Measurements from ENCODE around the gene TLK1. TPM values are rescaled to one million over a fixed set of nuclear protein-coding genes. Genes with fewer than 3 reads are reported as not detected.

TLK1 gene
- total RNA-seq, 1 experiment from 2014 or later = 79.1 TPM

- POLR2A ChIA-PET (ENCODE audit: low non-redundant PET) = interaction anchor here (0.7 kb wide), 1 partner anchor 167 kb away, joined by 6 read pairs; no protein-coding TSS in a partner anchor
- TF ChIP-seq EZH2 (IDR thresholded peaks at IDR 0.05; ENCODE audit: borderline replicate concordance, low read depth, low read length, poor library complexity, severe bottlenecking) (no peak), CTCF (conservative IDR thresholded peaks at IDR 0.05; ENCODE audit: low read depth, low read length) (peak; percentile 68)
- intact Hi-C loops (cut with micrococcal nuclease; ENCODE audit: unreplicated experiment) = loop anchor here (1.0 to 5.0 kb wide), 3 partner anchors 186 to 273 kb away; partner anchors contain the start of genes DCAF17 and METTL8
- Histone ChIP-seq H3K27ac (ENCODE audit: low read depth, low read length, poor library complexity, severe bottlenecking) (peak overlapping the region; percentile 99), H3K4me1 (ENCODE audit: insufficient read depth, low read length, poor library complexity, severe bottlenecking) (peaks cover 62% of the 10 kb centered on the region), H3K36me3 (ENCODE audit: insufficient read depth, low read length, poor library complexity, severe bottlenecking) (no peaks in the 10 kb centered on the region), H3K4me3 (ENCODE audit: low read depth, low read length, poor library complexity, severe bottlenecking) (peak overlapping the region; percentile 74), H3K27me3 (replicated peaks; ENCODE audit: insufficient read depth, low read depth, low read length, poor library complexity) (no peaks in the 10 kb centered on the region), H3K9me3 (ENCODE audit: low read depth, low read length, poor library complexity, severe bottlenecking) (no peaks in the 10 kb centered on the region)
- DNase-seq (ENCODE audit: low spot score) = peak; percentile 74
- CTCF ChIA-PET = interaction anchor here (0.5 kb wide), 1 partner anchor 196 kb away, joined by 3 read pairs; no protein-coding TSS in a partner anchor
- BruUV-seq (replicated peaks) = no TSS peak
Observed at GRCh38 chr2:171159372-171160118, 1.1 kb downstream of the TLK1 start.

GRCh38 chr2:171158790-171159371 is 1.8 kb downstream of the TLK1 start:
- DNase-seq (ENCODE audit: low spot score) = peak; percentile 58
- ChIA-PET CTCF (no interaction called here), POLR2A (ENCODE audit: low non-redundant PET) (no interaction called here)
- H3K4me3 ChIP-seq (ENCODE audit: low read depth, low read length, poor library complexity, severe bottlenecking) = peak overlapping the region; percentile 74
- intact Hi-C loops (cut with micrococcal nuclease; ENCODE audit: unreplicated experiment) = loop anchor here (1.0 kb wide), 1 partner anchor 186 kb away; no protein-coding TSS in a partner anchor
- no peaks in the 10 kb centered on the region for H3K9me3 ChIP-seq (ENCODE audit: low read depth, low read length, poor library complexity, severe bottlenecking)
- TSS peak; percentile 47 for BruUV-seq (replicated peaks)
- peaks cover 66% of the 10 kb centered on the region for H3K4me1 ChIP-seq (ENCODE audit: insufficient read depth, low read length, poor library complexity, severe bottlenecking)
- no peaks in the 10 kb centered on the region for H3K27me3 ChIP-seq (replicated peaks; ENCODE audit: insufficient read depth, low read depth, low read length, poor library complexity)
- H3K27ac ChIP-seq (ENCODE audit: low read depth, low read length, poor library complexity, severe bottlenecking) = peak overlapping the region; percentile 99
- TF ChIP-seq EZH2 (IDR thresholded peaks at IDR 0.05; ENCODE audit: borderline replicate concordance, low read depth, low read length, poor library complexity, severe bottlenecking) = no peak
- TF ChIP-seq CTCF (conservative IDR thresholded peaks at IDR 0.05; ENCODE audit: low read depth, low read length) = no peak
- H3K36me3 ChIP-seq (ENCODE audit: insufficient read depth, low read length, poor library complexity, severe bottlenecking) = no peaks in the 10 kb centered on the region

- BruUV-seq (replicated peaks) = no TSS peak
- ChIA-PET CTCF (no interaction called here), POLR2A (ENCODE audit: low non-redundant PET) (no interaction called here)
- TF ChIP-seq EZH2 (IDR thresholded peaks at IDR 0.05; ENCODE audit: borderline replicate concordance, low read depth, low read length, poor library complexity, severe bottlenecking) (no peak), CTCF (conservative IDR thresholded peaks at IDR 0.05; ENCODE audit: low read depth, low read length) (no peak)
- Histone ChIP-seq H3K4me3 (ENCODE audit: low read depth, low read length, poor library complexity, severe bottlenecking) (peak overlapping the region; percentile 74), H3K27ac (ENCODE audit: low read depth, low read length, poor library complexity, severe bottlenecking) (peak overlapping the region; percentile 99), H3K9me3 (ENCODE audit: low read depth, low read length, poor library complexity, severe bottlenecking) (no peaks in the 10 kb centered on the region), H3K4me1 (ENCODE audit: insufficient read depth, low read length, poor library complexity, severe bottlenecking) (peaks cover 61% of the 10 kb centered on the region), H3K27me3 (replicated peaks; ENCODE audit: insufficient read depth, low read depth, low read length, poor library complexity) (no peaks in the 10 kb centered on the region), H3K36me3 (ENCODE audit: insufficient read depth, low read length, poor library complexity, severe bottlenecking) (no peaks in the 10 kb centered on the region)
- no peak for DNase-seq (ENCODE audit: low spot score)
- intact Hi-C loops (cut with micrococcal nuclease; ENCODE audit: unreplicated experiment) = no loop called here
Observed at GRCh38 chr2:171158036-171158789, 2.5 kb downstream of the TLK1 start.
